ENCODE data around the gene RAP1GAP.

The RAP1GAP gene

DNA sequence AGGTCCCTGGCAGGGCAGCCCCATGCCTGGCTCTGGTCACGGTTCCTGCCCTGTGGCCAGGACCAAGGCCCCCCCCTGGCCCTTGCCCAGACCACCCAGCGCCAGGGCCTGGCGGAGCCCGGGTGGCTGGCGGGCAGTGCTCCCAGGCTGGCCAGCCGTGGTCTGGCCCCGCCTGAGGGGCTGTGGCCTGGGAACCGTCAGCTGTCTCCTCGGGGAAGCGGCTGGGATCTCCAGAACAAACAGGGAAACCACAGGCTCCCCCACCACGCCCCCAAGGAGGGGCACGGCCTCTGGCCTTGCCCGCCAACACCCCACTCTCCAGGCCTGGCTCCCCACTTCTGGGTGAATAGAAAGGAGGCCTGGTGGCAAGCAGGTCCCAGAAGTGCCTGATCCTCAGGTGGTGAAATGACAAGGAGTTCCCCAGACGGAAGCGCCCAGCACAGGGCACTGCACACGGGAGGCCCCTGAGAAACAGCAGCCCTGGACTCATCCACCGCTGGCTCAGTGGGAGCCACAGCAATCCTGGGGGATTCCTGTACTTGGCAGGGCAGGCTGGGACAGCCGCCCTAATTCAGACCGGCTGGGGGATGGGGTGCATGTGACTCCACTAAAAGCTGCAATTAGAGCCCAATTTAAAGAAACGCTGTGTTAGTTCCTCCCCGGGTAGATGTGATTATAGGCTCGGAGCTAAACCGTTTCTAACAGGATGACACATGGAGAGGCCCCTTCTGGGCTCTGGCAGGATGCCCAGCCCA lies 78.9 kb downstream of the RAP1GAP start:
- DNase-seq (ENCODE audit: low spot score), result no peak

DNA sequence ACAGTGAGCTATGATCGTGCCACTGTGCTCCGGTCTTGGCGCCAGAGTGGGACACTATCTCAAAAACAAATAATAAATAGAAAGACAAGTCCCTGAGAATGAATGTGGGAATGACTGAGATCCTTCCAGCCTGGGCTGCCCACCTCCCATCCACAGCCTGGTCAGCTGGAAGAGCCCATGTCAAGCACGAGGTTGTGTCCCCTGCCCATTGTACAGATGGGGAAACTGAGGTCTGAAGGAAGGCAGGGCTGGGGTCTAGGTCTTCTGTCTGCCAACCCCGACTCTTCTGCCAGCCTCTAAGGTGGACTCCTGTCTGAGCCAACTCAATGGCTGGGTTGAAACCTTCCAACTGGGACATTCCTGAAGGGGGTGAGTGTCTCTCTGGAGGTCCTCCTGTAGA lies 79.5 kb downstream of the RAP1GAP start:
- no peak for DNase-seq (ENCODE audit: low spot score)

GRCh38 chr1:21587602-21587953 lies 81.6 kb downstream of the RAP1GAP start:
- no peak for DNase-seq (ENCODE audit: low spot score)

- DNase-seq (ENCODE audit: low spot score), result no peak
These were observed 82.1 kb downstream of the RAP1GAP start for GRCh38 chr1:21586846-21587601.

DNA sequence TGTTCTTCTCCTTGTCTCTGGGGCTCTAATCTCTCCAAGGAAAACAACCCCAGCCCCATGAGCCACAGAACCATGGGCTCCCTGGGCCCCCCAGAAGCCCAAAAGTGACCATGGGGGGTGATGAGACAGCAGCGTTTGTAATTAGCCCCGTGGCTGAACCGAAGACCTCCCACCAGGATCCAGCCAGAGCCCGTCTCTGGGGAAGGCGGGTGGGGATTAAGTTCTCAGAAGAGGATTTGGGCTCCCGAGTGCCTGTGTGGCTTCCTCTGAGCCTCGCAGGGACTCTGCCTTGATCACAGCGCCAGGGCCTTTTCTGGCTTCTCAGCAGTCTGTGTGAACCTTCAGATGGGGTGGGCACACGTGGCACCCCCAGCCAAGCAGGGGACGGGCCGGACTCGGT lies 82.9 kb downstream of the RAP1GAP start:
- no peak for DNase-seq (ENCODE audit: low spot score)

DNA sequence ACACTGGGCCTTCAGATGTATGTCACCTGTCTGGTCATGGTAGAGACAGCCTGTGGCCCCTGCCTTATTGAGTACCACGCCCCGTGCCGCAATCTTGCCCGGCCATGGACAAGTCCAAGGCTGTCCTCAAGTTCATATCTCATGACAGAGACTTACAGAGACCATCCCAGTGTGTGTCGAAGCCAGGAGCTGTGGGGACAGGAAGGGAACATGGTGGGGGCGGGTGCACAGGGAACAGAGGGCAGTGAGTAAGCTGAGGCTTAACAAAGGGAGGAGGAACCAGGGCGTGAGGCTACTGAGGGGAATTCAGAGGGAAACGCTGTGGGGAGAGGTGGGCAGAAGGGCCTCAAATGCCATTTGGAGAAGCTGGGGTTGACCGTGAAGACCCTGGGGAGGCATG lies 84.1 kb downstream of the RAP1GAP start:
- DNase-seq (ENCODE audit: low spot score), result no peak

- DNase-seq (ENCODE audit: low spot score), result no peak
These were observed 85.1 kb downstream of the RAP1GAP start for GRCh38 chr1:21584096-21584495.

DNA sequence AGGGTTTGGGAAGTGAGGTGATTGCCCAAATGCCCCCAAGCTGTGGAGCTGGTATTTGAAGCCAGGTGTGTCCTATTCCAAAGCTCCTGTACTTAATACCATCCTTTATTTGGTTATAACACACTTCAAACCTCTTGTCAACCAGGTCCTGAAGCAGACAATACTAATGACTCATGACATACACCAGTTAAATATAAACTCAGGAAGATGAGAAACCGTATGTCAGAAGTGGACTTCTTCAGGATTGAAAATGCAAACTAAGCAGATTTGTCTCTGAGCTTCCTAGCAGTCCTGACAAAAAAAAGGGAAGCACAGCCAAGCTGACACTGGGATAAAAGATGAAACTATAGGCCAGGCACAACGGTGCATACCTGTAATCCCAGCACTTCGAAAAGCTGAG lies 89.4 kb downstream of the RAP1GAP start:
- no peak for DNase-seq (ENCODE audit: low spot score)

DNA sequence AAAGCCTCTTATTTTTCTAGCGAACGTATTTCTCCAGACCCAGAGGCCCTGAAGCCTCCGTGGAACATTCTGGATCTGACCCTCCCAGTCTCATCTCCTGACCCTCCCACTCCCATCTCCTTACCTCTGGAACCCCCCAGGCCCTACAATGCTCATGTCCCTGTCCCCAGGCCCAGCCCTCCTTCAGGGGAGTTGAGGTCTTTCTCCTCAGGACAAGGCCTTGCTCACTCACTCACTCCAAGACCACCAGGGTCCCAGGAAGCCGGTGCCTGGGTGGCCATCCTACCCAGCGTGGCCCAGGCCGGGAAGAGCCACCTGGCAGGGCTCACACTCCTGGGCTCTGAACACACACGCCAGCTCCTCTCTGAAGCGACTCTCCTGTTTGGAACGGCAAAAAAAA lies 91.2 kb downstream of the RAP1GAP start:
- DNase-seq (ENCODE audit: low spot score), result no peak

GRCh38 chr1:21577324-21577723 lies 91.8 kb downstream of the RAP1GAP start:
- DNase-seq (ENCODE audit: low spot score), result no peak

DNA sequence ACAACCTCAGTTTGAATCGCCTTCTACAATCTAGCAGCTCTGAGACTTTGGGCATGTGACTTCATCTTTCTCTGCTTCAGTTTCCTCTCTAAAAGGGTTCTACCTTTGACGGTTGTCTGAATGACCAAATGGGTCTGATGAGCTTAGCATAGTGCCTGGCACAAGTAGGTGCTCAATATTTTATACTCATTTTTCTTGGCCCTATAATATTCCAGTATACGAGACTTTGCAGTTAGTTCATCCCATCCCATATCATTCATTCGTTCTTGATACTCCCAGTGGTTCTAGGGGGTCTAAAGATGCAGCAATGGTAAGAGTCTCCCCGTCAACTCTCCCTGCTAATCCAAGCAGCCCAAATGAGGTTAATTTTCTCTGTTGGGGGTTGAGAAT lies 92.4 kb downstream of the RAP1GAP start:
- no peak for DNase-seq (ENCODE audit: low spot score)

DNA sequence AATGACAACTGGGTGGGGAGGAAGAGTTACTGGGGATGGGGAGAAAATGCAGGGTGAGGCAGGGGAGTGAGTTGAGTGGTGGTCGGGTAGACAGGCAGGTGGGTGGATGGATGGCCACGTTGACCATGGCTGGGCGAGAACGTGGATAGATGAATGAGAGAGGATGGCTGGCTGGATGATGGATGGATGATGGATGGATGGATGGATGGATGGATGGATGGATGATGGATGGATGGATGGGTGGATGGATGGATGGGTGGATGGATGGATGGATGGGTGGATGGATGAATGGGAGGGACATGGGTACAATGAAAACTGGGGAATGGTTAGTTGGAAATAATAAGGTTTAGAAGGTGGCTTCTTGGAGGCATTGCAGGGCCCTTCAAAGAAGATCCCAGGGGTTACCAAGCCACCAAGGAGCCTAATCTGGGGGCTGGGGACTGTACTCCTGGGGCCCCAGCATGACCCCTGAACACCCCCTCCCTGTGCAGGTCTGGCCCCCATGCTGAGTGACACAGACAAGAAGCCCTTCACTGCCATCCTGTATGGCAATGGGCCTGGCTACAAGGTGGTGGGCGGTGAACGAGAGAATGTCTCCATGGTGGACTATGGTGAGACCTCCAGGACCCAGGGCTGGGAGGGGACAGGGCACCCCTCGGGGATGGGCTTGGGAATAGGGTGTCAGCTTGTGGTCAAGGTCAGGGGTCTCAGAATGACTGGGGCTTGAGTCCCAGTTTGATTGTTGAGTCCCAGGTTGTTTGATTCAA lies 92.9 kb downstream of the RAP1GAP start:
- no peak for DNase-seq (ENCODE audit: low spot score)

DNA sequence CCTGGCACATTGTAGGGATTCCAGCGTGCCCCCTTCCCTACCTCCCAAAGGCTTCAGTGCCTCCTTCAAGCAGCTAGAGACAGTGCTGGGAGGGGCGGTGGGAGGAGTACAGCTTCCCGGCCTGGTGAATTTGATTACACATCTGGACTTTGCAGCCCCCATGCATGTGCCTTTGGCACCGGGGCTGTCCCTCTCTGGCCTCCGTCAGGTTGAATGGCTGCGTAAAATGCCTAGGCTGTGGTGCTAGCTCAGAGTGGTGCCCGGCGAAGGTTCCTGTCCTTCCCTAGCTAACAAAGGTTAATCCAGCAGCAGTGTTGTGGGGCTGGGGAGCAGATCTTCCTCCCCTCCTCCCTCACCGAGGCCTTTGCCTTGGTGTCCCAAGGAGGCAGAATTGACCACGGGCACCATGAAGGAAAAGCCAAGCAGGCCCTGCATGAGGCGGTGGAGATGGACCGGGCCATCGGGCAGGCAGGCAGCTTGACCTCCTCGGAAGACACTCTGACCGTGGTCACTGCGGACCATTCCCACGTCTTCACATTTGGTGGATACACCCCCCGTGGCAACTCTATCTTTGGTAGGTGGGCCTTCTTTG lies 93.7 kb downstream of the RAP1GAP start:
- DNase-seq (ENCODE audit: low spot score), result no peak

DNA sequence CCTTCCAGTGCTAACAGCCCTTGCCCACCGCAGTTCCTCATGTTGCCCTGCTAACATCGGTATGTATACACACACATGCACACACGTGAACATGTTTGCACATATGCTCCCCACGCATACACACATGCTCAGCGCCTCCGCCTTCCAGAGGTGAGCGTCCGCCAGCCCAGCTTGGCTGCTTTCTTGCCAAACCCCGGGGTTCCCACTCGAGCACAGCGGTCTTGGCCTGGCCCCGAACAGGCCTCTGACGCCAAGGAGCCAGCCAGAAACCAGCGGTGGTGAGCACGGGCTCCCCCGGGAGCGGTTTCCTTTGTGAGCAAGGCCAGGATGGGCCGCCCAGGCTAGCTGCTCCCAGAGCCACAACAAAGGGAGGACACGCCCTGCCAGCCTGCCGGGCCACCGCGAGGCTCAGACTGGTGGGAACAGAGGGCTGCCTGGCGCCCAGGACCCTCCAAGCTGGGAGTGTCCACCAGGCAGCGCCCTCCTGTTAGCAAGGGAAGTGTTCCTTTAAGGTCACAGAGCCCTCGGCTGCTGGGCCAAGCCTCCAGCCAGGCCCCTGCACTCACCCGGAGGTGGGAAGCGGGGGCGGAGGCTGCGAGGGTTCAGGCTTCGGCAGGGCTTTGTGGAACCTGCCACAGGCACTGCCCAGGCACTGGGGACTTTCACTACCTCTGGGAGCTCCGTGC lies 94.5 kb downstream of the RAP1GAP start:
- no peak for DNase-seq (ENCODE audit: low spot score)

- no peak for DNase-seq (ENCODE audit: low spot score)
These were observed 95.1 kb downstream of the RAP1GAP start for GRCh38 chr1:21573971-21574465.

DNA sequence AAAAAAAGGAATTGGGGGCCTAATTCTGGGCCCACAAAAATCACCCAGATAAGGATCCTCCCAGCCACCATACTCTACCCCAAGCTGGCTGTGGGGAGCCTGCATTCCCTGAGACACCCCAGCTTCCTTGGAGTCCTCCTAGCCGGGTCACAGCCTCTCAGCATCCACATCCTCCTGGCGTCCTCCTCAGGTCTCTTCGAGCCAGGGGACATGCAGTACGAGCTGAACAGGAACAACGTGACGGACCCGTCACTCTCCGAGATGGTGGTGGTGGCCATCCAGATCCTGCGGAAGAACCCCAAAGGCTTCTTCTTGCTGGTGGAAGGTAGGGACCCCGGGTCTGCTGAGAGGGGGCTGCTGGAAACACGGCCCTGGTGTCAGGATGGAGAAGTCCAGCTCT lies 95.7 kb downstream of the RAP1GAP start:
- no peak for DNase-seq (ENCODE audit: low spot score)

DNA sequence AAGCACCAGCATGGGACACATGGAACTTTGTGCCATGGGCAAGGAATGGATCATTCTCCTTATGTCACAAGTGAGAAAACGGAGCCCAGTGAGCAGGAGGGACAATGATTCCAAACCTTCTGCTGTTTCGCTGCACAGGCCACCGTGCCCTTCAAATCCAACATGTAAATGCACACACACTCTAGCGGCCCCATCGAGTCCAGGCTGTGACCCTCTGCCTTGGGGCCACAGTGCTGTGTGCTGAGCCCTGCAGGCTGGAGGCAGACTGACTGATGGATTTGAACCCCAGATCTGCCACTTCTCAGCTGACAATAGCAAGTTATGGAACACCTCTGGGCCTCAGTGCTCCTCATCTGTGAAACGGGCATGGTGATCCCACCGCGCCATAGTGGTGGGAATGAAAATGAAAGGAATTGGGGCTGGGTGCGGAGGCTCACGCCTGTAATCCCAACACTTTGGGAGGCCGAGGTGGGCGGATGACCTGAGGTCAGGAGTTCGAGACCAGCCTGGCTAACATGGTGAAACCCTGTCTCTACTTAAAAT lies 96.4 kb downstream of the RAP1GAP start:
- no peak for DNase-seq (ENCODE audit: low spot score)

- no peak for DNase-seq (ENCODE audit: low spot score)
These were observed 96.9 kb downstream of the RAP1GAP start for GRCh38 chr1:21572221-21572620.

DNA sequence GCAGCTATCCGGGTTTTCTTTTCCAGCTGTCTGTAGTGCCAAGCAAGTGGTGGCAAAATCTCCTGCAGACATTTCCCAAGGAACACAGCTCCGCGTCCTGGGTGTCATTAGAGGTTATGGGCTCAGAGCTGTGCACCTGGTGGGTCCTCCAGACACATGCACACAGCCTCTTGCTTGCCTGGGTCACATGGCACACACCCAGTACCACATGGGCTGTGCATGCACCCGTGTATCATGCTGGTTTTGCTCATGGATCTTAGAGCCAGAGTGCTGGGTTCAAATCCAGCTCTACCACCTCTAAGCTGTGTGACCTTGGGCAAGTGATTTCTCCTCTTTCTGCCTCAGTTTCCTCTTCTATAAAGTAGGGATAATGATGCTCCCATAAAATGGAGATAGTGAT lies 98.3 kb downstream of the RAP1GAP start:
- no peak for DNase-seq (ENCODE audit: low spot score)

- no peak for DNase-seq (ENCODE audit: low spot score)
These were observed 98.7 kb downstream of the RAP1GAP start for GRCh38 chr1:21570528-21570875.

DNA sequence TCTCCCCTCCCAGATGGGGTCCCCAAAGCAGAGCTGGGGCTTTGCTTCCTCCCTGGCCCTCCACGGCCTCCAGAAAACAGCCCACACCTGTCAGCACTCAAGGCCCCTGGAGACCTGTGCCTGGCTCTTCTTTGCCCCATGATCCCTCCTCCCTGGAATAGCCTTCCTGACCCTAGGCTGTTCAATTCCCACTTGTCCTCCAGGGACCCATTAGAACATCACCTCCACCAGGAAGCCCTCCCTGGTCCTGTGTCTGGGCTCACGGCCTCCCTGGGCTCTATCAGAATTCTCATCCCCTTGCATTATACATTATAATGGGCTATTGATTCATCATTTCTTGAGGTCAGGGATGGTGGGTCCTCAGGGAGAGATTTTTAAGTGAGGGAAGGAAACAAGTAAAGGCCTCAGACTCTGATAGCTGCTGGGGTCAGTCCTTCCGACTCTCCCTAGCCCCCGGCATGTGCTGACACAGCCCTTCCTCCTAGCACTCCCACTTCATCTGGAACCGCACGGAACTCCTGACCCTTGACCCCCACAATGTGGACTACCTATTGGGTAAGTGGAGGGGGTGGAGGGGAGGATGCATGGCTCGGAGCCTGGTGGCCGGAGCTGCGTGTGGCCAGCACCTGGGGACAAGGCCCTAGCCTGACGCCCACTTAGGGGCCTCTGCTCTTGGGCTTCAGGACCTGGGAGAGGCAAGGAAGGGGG lies 99.2 kb downstream of the RAP1GAP start:
- no peak for DNase-seq (ENCODE audit: low spot score)
